Measurements from ENCODE around the gene GLT1D1.

DNA sequence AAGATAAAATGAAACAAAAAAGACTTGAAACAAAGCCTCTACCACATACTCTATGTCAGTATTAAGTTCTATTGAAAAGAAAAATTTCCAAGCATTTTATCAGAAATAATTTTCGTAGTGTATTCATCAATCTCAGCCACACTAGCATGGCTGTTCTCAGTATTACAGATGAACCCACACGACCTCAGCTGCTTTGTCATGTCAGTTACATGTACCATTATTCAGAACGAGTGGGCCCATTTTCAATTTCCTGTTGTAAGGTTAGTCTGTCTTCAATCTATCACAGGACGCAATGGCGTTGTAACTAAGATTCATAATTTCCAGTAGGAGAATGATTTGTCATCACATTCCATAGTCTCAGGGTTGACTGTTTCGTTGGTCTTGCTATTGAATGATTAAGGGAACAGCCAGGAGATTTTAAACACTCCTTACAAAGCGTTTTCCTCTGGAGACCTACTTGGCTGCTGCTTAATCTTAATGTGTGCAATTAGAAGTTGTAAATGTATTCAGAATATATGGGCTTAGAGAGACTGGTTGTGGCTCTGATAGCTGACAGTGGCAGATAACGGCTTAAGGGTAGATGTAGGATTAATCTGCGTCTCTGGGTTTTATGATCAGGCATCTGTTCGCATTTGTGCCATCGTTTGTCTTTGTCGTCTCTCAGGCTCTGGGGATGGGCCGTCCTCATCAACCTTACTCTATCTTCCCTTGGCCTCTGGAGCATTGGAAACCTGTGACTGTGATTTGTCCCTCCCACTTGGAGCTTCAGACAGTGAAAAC lies 65.4 kb downstream of the GLT1D1 start:
- TF ChIP-seq, protein P1, sequence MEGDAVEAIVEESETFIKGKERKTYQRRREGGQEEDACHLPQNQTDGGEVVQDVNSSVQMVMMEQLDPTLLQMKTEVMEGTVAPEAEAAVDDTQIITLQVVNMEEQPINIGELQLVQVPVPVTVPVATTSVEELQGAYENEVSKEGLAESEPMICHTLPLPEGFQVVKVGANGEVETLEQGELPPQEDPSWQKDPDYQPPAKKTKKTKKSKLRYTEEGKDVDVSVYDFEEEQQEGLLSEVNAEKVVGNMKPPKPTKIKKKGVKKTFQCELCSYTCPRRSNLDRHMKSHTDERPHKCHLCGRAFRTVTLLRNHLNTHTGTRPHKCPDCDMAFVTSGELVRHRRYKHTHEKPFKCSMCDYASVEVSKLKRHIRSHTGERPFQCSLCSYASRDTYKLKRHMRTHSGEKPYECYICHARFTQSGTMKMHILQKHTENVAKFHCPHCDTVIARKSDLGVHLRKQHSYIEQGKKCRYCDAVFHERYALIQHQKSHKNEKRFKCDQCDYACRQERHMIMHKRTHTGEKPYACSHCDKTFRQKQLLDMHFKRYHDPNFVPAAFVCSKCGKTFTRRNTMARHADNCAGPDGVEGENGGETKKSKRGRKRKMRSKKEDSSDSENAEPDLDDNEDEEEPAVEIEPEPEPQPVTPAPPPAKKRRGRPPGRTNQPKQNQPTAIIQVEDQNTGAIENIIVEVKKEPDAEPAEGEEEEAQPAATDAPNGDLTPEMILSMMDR (IDR thresholded peaks at IDR 0.05 in 2 of 3, conservative IDR thresholded peaks at IDR 0.05 in 1 of 3; ENCODE audit: borderline replicate concordance in 1 of 3, insufficient read depth in 1 of 3, low read depth in 2 of 3, low read length in 2 of 3), result no peak
- no peak for TF ChIP-seq POLR2A (IDR thresholded peaks at IDR 0.05; ENCODE audit: borderline replicate concordance, extremely low read depth, insufficient read depth, insufficient read length)
